HG03139 (cell line): Measurements from ENCODE around the gene UNC79.

Experiments used
- ATAC-seq: cut with Tn5 transposase; IDR thresholded peaks from one replicate; pipeline ENCODE4 v1.9.1; 2021; ENCODE audit not compliant: unreplicated experiment

UNC79 gene

DNA sequence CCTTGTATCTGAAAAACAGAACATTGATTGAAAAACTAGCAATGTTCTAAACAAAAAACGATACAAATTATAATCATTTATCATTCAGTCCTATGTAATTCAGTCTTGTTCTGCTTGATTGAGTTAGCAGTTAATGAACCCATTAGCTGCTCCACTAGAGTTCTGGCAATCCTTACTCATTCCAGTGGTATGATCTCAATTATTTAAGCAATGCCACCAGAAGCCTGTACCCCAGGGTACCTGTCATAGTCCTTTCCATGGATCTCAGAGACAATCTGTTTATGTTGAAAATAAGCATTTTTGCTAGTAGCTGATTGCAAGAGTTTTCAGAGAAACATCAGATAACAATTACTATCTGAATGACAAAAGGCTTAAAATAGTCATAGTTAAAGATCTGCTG is 115.9 kb downstream of the UNC79 start:
- no peak for ATAC-seq

DNA sequence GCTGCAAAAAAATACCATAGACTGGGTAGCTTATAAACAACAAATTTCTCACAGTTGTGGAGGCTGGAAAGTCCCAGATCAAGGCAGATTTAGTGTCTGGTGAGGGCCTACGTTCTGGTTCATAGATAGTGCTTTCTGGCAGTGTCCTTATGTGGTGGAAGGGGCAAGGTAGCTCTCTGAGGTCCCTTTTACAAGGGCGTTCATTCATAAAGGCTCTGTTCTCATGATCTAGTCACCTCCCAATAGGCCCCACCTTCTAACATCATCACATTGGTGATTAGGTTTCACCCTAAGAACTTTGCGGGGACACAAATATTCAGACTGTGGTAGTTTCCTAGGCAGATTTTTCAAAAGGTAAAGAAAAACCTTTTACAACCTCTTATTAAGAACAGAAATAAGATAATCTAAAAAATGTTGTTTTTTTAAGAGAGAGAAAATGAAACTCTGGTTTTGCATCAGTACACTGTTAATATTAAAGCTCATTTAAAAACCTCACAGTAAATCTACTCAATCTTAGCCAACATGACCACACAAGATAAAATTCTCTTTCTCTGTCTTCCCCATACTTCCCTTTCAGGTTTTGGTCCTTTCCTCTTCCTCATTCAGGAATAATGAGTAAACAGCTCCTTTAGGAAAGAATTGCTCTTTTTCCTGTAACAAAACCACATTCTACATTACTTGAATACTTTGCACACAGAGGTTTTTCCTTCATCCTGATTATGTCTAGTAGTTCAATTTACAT is 117.5 kb downstream of the UNC79 start:
- ATAC-seq = peak; percentile 82

DNA sequence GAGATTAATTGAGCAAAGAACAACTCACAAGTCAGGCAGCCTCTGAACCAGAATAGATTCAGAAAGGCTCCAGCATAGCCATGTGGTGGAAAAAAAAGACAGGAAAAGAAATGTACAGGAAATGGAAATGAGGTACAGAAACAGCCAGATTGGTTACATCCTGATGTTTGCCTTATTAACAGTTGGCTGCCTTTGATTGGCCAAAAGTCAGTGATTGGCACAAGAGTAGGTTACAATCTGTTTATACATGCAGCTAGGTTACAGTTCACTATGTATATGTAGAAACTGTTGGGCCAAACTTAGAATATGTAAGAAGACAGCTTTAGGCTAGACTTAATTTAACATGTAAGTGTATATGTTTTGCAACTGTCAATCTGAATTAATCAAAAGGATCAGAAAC is 118.9 kb downstream of the UNC79 start:
- ATAC-seq = no peak

DNA sequence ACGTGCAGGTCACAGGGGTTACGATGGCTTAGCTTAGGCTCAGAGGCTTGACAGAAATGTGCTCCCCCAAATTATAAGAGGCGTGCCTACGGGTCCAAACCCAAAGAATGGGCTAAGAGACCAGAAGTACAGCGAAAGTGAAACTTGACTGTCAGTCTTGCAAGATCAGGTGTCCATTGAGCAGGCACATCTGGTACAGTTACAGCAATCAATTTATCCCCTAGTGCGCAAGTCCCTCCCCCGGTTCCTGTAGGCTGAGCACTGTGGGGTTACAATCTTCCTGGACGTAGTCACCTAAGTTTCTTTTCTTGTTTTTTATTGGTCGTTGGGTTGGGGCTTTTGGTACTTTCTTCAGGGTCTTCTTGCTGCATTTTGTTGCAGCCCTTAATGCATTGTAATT is 134.2 kb downstream of the UNC79 start:
- no peak for ATAC-seq

DNA sequence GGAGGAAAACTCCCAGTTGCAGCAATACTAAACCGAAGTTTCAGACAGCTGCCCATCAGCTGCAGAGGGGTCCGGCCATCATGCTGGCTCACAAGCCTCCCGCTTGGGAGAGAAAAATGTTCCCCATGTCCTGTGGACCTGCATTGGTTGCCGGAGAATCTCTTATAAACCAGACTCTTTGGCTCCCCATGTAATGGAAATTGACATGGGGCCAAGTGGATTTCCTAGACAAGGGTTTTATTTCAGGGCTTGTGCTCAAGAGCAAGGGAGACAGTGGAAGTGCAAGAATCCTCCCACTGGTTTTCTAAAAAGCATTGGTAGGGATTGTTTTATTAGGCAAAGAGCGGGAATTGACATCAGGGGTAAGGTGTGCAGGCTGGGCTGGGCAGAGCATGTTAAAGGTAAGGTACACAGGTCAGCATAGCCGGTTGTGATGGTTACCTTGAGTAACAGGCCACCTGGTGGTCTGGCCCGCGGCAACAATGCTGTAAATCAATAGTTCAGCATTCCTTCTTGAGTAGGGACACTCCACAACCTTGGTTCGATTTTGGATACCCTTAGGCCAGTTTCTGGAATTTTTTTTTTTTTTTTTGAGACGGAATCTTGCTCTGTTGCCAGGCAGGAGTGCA is 135.4 kb downstream of the UNC79 start:
- no peak for ATAC-seq

DNA sequence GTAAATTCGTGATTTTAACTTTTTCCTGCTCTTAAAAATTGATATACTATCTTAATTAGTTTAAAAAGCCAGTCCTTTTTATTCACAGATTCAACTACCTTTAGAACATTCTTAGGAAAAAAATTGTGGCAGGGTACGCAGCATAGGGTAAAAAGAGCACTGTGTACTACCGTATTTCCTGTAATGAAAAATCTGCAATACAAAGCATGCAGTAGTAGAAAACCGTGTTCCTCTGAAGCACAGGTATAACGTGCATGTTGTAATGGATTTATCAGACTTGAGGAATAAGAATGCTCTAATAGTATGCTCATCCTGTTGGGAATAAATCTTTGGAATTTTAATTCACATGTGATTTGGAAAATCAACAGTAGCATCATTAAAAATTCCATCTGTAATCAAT is 140.5 kb downstream of the UNC79 start:
- no peak for ATAC-seq

DNA sequence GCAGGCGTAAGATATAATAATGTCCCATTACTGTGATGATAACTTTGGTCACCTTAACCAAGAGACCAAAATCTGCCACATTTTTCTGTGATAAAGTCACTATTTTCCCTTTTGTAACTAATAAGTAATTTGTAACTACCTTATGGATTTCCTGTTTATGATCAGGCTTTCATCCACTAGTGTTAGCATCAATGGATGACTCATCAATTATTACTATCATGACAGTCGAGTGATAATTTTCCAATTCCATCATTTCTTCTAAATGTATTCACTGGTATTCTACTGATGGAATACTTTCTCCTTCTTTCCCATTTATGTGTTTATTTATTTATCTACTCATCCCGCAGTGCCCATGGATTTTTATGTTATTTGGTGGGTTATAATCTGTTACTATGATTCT is 148.4 kb downstream of the UNC79 start:
- ATAC-seq = no peak

DNA sequence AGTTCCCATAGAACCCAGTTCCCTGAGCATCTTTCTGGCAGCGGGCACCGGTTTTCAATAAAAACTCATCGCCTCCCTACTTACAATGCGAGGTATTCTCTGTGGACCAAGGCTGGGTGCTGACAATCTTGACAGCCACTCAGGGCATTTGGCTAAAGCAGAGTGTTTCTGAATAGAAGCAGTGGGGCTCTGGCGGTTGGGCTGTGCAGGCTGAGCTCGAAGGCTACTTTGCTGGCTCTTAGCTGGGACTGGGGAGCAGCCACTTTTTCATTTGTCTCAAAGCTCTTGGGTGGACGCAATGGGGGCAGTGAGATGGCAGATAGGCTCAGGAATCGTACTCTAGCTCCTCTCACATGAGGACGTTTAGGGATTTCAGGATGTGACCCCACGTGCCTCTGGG is 151.8 kb downstream of the UNC79 start:
- ATAC-seq = no peak

DNA sequence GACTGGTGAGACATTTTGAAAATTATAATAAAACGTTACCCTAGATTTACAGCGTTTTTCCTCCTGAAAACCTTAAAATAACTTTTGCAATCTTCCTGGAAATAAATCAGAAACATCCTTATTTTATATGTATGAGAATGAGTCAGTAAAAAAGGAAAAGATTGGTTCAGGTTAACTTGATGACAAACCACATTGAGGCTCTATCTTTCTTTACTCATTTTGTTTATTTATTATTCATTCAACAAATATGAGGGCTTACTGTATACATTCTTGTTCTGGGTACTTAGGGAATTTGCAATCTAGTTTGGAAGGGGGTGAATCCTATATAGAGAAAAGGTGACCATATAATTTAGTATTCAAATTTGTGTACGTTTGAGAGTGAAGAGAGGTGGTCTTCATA is 156.6 kb downstream of the UNC79 start:
- ATAC-seq = no peak

DNA sequence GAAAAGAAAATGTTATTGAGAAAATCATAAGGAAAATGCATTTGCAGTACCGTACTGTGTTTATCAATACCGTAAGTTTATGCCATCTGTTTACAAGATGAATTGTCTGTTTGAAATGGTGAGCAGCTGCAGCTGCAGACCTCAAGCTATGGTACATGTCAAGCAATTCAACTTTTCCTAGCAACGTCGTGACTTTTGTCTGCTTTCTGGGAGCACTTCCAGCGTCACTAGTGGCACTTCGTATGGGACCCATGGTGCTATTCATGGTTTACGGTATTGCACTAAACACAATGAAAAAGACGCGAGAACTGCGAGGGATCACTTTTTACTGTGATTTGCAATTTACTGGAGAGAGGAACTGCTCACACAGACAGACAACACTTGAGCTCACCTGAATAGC is 160.8 kb downstream of the UNC79 start:
- ATAC-seq = no peak

DNA sequence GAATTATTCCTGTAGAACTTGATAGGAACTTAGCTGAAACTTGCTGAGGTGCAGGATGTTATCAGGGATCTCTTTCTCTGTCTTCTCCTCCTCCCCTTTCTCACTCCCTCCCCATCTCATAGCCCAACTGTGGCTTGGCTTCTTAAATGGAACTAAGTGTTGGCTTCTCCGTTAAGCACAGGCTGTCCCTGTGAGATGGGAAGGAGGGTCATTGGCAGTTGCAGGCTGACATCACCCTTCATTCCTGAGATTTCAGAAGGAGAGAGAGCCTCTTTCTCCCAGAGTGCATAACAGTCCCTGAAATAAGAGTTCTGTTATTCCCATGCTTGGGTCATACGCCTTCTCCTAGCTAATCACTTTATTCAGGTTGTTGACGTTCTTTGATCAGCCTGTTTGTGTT is 162.0 kb downstream of the UNC79 start:
- no peak for ATAC-seq

DNA sequence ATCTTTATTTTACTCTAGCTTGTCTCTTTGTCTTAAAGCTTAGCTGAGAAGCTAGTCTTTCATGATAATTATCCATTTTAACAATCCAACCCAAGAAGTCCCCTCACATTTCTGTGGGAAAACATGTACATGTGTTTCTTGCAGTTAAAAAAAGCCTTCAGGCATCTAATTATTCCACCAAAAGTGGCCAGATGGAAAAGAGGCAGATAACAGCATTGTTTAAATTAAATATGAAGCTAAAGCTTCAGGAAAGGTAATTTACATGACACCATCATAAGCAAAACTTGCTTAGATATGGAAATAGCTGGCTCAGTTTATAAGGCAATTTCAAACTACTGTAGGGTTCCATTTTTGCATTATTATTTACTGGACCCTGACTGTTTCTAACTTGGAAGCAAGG is 175.4 kb downstream of the UNC79 start:
- no peak for ATAC-seq

DNA sequence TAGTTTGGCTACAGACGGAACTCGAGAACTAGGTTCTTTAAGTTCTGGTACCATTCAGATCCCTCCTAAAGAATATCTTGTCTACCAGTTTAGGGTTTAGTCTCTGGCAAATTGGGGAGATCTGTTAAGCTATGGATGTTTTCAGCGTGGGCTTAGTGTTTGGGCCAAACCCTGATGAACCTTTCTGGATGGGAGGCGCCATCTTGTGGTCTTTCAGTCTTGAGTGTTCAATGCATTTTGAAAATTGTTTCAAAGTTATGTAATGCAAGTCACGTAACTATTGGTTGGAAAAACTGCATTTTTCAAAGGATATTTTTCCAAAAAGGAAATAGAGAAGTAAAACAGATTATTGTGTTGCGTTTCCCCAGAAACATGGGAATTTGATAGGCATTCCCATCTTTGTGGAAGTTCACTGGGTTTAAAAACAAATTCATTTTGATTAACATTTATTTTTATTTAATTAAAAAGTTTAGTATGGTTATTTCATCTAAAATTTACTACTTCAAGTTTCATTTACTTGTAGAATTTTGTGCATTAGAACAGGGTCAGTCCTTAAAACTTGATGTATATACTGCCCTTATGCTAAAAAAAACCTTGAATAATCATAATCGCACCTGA is 188.5 kb downstream of the UNC79 start:
- ATAC-seq = no peak

DNA sequence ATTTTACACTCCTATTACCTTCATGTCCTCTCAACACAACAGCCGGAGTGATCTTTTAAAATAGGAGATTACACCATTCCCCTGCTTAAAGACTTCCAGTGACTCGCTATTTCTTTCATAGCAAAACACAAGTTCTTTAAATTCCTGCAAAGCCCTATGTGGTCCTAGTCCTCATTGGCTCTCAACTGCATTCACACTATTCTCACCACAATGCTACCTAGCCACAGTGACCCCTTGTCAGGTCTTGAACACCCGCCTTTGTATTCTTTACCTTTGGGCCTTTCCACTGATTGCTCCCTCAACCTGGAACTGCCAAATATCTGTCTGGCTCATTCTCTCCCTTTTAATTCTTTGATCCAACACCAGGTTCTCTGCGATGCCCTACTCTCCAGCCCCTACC is 197.3 kb downstream of the UNC79 start:
- no peak for ATAC-seq

DNA sequence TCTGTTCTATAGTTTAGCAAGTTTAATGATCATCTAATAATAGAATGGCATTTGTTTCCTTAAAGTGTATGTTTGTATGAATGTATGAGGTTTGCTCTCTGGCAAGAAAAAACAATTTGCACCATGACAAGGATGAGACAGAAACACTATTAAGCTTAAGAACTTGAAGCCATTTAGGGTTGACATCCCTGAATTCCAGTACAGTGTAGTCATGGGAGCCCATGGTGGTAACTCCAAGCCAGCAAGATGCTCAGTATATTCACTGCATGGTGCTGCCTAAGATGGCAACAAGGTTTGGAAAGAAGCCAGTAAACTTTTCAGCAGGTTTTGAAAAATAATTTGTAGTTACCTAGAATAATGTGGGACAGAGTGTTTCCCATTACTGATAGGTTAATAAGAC is 198.9 kb downstream of the UNC79 start:
- ATAC-seq = no peak

DNA sequence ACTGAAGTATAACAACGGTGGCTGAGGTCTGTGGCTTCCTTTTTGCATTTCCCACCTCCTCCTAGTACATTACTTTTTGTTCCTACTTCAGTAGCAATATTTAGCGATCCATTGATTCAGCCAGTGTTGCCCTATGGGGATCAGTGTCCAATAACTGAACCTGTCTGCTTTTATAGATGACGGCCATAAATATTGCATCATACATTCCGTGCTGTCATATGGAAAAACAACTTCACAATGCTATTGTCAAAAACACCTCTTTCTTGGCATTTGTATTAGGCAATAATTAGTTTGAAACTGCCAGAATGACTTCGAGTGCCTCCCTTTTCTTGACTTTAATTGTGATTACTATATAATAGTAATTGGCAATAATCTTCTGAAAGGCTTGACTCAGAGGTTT is 208.1 kb downstream of the UNC79 start:
- ATAC-seq = no peak

DNA sequence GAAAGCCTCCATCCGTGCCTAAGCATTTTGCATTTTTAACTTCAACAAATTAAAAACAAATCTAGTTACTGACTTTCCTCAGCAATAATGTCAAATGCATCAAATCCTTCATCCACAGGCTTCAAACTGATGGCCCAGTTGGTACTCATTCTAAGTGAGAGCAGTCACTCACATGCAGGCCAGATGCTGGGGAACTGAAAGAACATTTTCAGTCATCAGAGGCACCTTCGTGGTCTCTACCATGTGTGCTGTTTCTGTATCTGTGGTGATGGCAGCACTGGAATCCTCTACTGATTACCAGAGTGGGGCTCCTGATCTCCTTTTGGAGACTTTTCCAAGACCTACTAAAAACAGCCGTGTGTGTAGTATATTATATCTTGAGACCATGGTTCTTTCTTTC is 212.4 kb downstream of the UNC79 start:
- ATAC-seq = no peak

DNA sequence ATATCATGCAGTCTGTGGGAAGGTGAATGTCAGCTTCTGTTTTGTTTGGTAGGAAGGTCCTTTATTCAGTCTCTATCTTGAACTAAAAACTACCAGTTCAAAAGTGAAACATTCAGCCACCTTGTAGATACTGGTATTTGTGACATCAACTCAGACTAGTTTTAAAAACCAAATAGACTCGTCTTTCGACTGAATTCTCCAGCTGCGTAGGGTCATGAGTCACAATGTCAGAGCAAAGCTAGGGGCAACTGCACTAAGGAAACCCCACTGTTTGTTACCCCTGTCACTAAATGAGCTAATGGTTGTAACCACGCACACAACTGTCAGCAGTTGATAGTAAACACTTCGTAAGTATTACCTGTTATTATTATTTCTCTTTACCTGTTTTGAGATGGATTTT is 212.9 kb downstream of the UNC79 start:
- ATAC-seq = no peak

DNA sequence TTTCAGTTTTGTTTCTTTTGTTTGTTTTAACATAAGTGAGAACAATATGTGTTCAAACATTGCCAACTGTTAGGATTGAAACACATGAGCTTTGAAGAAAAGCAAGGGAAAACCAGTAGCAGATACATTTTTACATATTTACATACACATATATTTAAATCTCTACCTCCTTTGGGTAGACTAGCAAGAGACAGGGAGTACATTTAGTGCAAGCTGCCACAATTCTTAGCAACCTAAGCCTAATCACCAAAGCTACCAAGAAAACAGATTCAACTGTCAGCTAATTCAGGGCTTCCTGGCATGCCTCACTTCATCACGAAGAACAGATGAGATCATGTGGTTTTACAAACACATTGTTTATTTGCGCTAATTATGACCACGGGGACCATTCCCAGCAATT is 214.5 kb downstream of the UNC79 start:
- ATAC-seq = no peak

DNA sequence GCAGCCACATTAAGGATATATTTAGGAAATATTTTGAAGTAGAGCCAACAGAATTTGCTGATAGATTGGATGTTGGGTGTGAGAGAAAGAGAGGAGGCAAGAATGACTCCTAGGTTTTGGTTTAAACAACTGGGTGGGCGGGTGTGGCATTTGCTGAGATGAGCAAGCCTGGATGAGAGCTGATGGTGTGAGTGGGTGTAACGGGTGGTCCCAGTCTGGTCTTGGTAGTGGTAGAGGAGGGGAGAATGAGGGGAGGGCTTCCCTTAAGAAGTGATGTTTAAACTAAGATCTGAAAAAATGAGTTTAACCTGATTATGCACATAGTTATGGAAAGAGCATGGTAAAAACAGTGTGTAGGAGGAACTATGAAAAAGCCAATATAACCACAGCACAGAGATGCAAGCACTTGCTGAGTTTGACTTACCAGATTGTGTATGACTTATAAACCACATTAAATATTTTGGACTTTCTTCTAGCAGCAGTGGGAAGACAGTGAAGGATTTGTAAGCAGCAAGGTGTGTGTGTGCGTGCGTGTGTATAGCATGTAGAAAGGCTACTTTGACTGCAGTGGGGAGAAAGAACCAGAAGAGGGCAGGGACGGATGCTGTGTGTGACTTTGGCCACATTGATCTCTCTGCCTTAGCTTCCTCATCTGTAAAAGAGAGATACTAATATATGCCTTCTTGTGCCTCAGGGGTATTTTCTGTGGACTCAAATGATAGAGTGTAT is 217.9 kb downstream of the UNC79 start:
- ATAC-seq = no peak

DNA sequence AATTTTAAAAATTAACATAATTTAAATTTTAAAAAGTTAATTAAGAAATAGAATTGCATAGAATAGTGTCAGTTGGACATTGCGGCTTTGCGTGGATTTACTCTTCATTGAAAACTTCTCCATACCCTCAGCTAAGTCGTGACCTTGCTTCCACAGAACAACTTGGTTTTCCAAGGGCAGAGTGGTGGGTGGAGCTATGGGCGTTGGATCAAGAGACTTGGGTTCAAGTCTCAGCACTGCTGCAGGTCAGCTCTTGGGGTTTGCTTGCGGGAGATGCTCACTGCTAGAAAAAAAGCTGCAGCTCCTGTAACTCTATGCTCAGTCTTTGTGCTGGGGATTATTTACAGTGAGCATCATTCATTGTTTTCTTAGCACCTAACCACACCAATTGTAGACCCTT is 223.9 kb downstream of the UNC79 start:
- ATAC-seq = no peak
